Liver (tissue), 3 donors: ENCODE data around the gene RASAL1.

Experiments used
- ATF3 ChIP-seq: IDR thresholded peaks from 2 replicates; pipeline ENCODE4 v1.6.1; 2016; ENCODE audit warnings: antibody characterized with exemption
- CTCF ChIP-seq: fragments of 150-350 bp; IDR thresholded peaks from 2 replicates; pipeline ENCODE4 v1.5.1; 2017; ENCODE audit warnings: improper control_type of control experiment, low read depth, low read length; ENCODE audit not compliant: missing input control
- GABPA ChIP-seq, 2 donors: IDR thresholded peaks in 1 of 2; conservative IDR thresholded peaks in 1 of 2; 2 replicates each; pipeline ENCODE4 v1.6.1; 2016; ENCODE audit warnings: antibody characterized with exemption in 2 of 2, mild to moderate bottlenecking in 1 of 2, moderate library complexity in 1 of 2
- JUND ChIP-seq, 2 donors: IDR thresholded peaks; 2 replicates each; pipeline ENCODE4 v1.6.1; 2016; ENCODE audit warnings: antibody characterized with exemption in 2 of 2
- MAX ChIP-seq: IDR thresholded peaks from 2 replicates; pipeline ENCODE4 v1.6.1; 2016; ENCODE audit warnings: antibody characterized with exemption
- RAD21 ChIP-seq, 2 donors: IDR thresholded peaks; 2 replicates each; pipeline ENCODE4 v1.6.1; 2016; ENCODE audit warnings: antibody characterized with exemption in 2 of 2, mild to moderate bottlenecking in 2 of 2
- REST ChIP-seq: IDR thresholded peaks from 2 replicates; pipeline ENCODE4 v1.6.1; 2016; ENCODE audit warnings: antibody characterized with exemption, mild to moderate bottlenecking
- TAF1 ChIP-seq: conservative IDR thresholded peaks from 2 replicates; pipeline ENCODE4 v1.6.1; 2016; ENCODE audit warnings: antibody characterized with exemption, mild to moderate bottlenecking
- ZBTB33 ChIP-seq: IDR thresholded peaks from 2 replicates; pipeline ENCODE4 v1.6.1; 2016; ENCODE audit warnings: antibody characterized with exemption
- donor health status: healthy.
- donor health status: healthy.

- no peak for TF ChIP-seq TAF1
- TF ChIP-seq ATF3, result no peak
- TF ChIP-seq CTCF, result no peak
- no peak for TF ChIP-seq REST
- no peak for TF ChIP-seq GABPA (IDR thresholded peaks at IDR 0.05 in 1 of 2, conservative IDR thresholded peaks at IDR 0.05 in 1 of 2)
- TF ChIP-seq ZBTB33, result no peak
- no peak for TF ChIP-seq RAD21 (IDR thresholded peaks at IDR 0.05)
- TF ChIP-seq JUND (IDR thresholded peaks at IDR 0.05), result no peak
- no peak for TF ChIP-seq MAX
Measured at GRCh38 chr12:113106361-113106760, 29.2 kb downstream of the RASAL1 start.
